ENCODE data around the gene ATF2. TPM values are rescaled to one million over a fixed set of nuclear protein-coding genes. Genes with fewer than 3 reads are reported as not detected.

Gene ATF2
- total RNA-seq, 2 donors from 2014 or later, result 32.4 to 46.4 TPM

DNA sequence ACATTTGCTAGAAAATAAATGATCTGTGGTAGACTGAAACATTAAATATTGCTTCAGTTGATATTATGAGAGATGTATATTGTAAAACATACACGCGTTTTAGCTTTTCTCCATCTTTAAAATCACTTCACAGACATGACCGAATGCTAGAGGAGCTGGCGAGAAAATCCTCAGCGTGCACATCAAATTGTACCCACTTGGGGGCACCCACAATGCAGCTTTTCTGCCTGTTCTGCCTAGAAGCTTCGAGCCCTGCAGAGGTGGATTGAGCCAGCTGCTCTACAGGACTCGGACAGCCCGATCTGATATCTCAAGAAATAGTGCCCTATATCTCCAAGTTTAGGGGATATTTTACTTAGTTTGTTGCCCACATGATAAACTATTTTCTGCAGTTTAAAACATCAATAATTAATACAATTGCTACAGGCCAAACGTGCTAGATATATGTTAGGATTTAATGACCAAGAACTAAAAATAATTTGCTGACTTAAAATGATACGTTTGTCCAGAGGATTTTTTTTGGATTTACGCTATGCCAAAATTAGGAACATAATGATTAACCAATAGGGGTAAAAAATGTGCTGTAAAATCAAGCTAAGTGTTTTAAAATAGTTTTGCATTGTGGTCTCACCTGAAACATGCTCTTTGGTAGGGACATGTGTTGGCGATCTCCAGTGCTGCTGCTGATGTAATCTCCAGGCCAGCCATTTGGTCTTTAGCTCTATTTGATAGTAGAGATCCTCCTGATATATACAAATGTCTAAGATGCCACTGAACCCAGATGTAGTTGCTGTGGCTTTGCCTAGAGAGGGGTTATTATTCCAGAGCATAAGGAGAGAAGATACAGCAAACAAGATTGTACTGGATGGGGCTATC, 35.9 kb upstream of the ATF2 start:
- Histone ChIP-seq H3K4me3 (no peak overlapping the region), H3K36me3 (no peaks in the 10 kb centered on the region), H3K27ac (no peak overlapping the region), H3K27me3 (no peaks in the 10 kb centered on the region), H3K4me1 (no peaks in the 10 kb centered on the region), H3K9me3 (no peaks in the 10 kb centered on the region), H3K9ac (ENCODE audit: low read depth in 2 of 2, low read length in 2 of 2) (no peak overlapping the region)
- DNase-seq, result peak; percentile 33
- TF ChIP-seq CTCF (IDR thresholded peaks at IDR 0.05), result peak; percentile 32
- intact Hi-C loops (cut with DNase I), result no loop called here

- TF ChIP-seq CTCF (IDR thresholded peaks at IDR 0.05), result no peak
- Histone ChIP-seq H3K4me1 (no peaks in the 10 kb centered on the region), H3K4me3 (no peak overlapping the region), H3K36me3 (no peaks in the 10 kb centered on the region), H3K27me3 (no peaks in the 10 kb centered on the region), H3K27ac (no peak overlapping the region), H3K9me3 (no peaks in the 10 kb centered on the region), H3K9ac (ENCODE audit: low read depth in 2 of 2, low read length in 2 of 2) (no peak overlapping the region)
- no peak for DNase-seq
- intact Hi-C loops (cut with DNase I), result no loop called here
Observed at GRCh38 chr2:175195012-175195411, 27.0 kb upstream of the ATF2 start.

GRCh38 chr2:175188761-175189160, 20.8 kb upstream of the ATF2 start:
- no peaks in the 10 kb centered on the region for H3K27me3 ChIP-seq
- no peak overlapping the region for H3K4me3 ChIP-seq
- no peak for TF ChIP-seq CTCF (IDR thresholded peaks at IDR 0.05)
- H3K9me3 ChIP-seq, result no peaks in the 10 kb centered on the region
- H3K36me3 ChIP-seq, result no peaks in the 10 kb centered on the region
- H3K27ac ChIP-seq, result no peak overlapping the region
- no peaks in the 10 kb centered on the region for H3K4me1 ChIP-seq
- intact Hi-C loops (cut with DNase I), result loop anchor here (10.0 kb wide), 1 partner anchor 74 kb away; no protein-coding TSS in a partner anchor
- no peak for DNase-seq
- no peak overlapping the region for H3K9ac ChIP-seq (ENCODE audit: low read depth in 2 of 2, low read length in 2 of 2)

- no peak overlapping the region for H3K4me3 ChIP-seq
- no peaks in the 10 kb centered on the region for H3K36me3 ChIP-seq
- no peaks in the 10 kb centered on the region for H3K4me1 ChIP-seq
- no peak overlapping the region for H3K27ac ChIP-seq
- no peaks in the 10 kb centered on the region for H3K27me3 ChIP-seq
- no peak for TF ChIP-seq CTCF (IDR thresholded peaks at IDR 0.05)
- intact Hi-C loops (cut with DNase I), result loop anchor here (10.0 kb wide), 1 partner anchor 73 kb away; no protein-coding TSS in a partner anchor
- DNase-seq, result no peak
- H3K9me3 ChIP-seq, result no peaks in the 10 kb centered on the region
- no peak overlapping the region for H3K9ac ChIP-seq (ENCODE audit: low read depth in 2 of 2, low read length in 2 of 2)
Observed at GRCh38 chr2:175187378-175187777, 19.4 kb upstream of the ATF2 start.

- no peak overlapping the region for H3K9ac ChIP-seq (ENCODE audit: low read depth in 2 of 2, low read length in 2 of 2)
- intact Hi-C loops (cut with DNase I), result loop anchor here (10.0 kb wide), 1 partner anchor 69 kb away; no protein-coding TSS in a partner anchor
- H3K4me1 ChIP-seq, result no peaks in the 10 kb centered on the region
- no peaks in the 10 kb centered on the region for H3K27me3 ChIP-seq
- no peak for TF ChIP-seq CTCF (IDR thresholded peaks at IDR 0.05)
- H3K27ac ChIP-seq, result no peak overlapping the region
- no peak for DNase-seq
- H3K4me3 ChIP-seq, result no peak overlapping the region
- H3K9me3 ChIP-seq, result no peaks in the 10 kb centered on the region
- peaks cover 5% of the 10 kb centered on the region for H3K36me3 ChIP-seq
Observed at GRCh38 chr2:175183674-175184073, 15.7 kb upstream of the ATF2 start.
